NCI-H1694 treated with DMSO at 0.1 percent for 48 hours (cell line): Measurements from ENCODE around the gene TTC28.
"Not testable (repeated sequence)": the region's sequence is repeated elsewhere in the genome, so short reads cannot be mapped to it uniquely, and the experiment has no call there.

Source experiments
- DNase-seq: peaks from one replicate; lab custom pipeline; 2025; lab: John Stamatoyannopoulos, UW

Gene TTC28

GRCh38 chr22:28484662-28485061 is 195.0 kb downstream of the TTC28 start:
- DNase-seq = no peak

- DNase-seq = no peak
These were observed 197.9 kb downstream of the TTC28 start for GRCh38 chr22:28481725-28482124.

DNA sequence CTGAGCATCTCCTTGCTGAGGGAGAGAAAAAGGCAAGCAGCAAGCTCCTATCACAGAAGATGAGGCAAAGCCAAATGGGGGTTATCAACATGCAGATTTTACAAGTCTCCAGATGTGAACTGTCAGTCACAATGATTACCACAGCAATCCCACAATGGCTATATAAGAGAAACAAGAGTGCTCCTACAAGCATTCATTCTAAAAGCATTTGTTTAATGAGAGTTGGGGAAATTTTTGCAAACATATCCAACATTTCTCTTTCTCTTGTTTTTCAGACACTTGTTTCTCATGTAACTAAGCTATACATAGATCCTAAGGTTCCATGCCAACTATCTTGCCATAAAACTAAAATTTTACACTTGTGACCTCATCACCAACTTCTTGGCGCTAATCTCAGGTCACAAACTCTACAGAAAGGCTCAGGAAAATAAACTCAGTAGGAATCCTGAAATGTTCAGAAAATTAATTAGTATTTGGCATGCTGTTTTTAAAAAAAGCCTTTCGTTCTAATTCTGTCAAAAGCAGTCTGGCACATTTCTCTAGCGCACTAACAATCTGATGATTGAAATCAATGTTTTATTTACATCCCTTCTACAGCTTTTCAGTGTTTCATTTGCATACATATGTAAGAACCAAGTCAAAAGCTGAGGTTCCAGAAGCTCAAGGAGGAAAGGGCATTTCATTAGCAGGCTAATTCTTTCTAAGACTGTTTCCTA is 199.5 kb downstream of the TTC28 start:
- no peak for DNase-seq

- DNase-seq = no peak
These were observed 201.1 kb downstream of the TTC28 start for GRCh38 chr22:28478564-28478963.

- DNase-seq = no peak
These were observed 202.1 kb downstream of the TTC28 start for GRCh38 chr22:28477556-28477955.

GRCh38 chr22:28474330-28474729 is 205.3 kb downstream of the TTC28 start:
- no peak for DNase-seq

GRCh38 chr22:28473258-28473657 is 206.4 kb downstream of the TTC28 start:
- no peak for DNase-seq

GRCh38 chr22:28467055-28467454 is 212.6 kb downstream of the TTC28 start:
- DNase-seq = not testable (repeated sequence)

- no peak for DNase-seq
These were observed 213.2 kb downstream of the TTC28 start for GRCh38 chr22:28466399-28466798.

- DNase-seq = no peak
These were observed 213.8 kb downstream of the TTC28 start for GRCh38 chr22:28465841-28466240.

GRCh38 chr22:28464127-28464526 is 215.5 kb downstream of the TTC28 start:
- DNase-seq = no peak

GRCh38 chr22:28463408-28463807 is 216.2 kb downstream of the TTC28 start:
- not testable (repeated sequence) for DNase-seq

- no peak for DNase-seq
These were observed 216.7 kb downstream of the TTC28 start for GRCh38 chr22:28462901-28463300.

- no peak for DNase-seq
These were observed 217.6 kb downstream of the TTC28 start for GRCh38 chr22:28462041-28462440.

GRCh38 chr22:28454431-28455064 is 225.1 kb downstream of the TTC28 start:
- no peak for DNase-seq

DNA sequence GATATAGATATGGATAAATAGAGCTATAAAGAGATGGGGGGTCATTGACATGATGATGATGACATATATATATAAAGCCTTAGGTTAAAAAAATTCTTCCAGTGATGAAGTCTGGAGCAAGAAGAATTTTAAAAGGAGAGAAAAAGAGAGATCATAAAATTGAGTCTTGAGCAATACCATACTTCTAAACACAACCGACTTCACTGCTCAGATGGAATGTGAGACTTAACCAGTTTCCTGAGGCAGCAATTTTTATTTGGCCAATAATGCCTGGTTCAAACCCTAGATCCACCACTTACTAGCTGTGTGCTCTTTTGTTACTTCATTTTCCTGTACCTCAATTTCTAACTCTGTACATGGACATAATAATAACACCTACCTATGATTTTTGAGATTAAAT is 229.5 kb downstream of the TTC28 start:
- DNase-seq = no peak

DNA sequence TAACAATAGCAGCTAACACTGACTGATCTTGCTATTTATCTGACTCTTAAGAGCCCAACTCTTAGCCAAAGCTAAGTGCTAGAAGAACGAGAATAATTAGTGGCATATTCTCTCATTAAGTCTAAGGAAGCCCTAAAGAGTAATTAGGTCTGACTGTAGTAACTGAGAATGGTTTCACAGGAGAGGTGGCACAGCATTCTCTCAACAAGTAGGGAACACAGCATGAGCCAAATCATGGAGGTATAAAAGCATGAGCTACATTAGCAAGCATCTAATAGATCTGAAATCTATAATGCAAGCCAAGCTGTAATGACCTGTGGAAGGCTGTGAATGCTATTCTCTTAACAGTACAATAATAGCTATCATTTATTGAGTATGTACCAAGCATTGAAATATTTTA is 230.6 kb downstream of the TTC28 start:
- no peak for DNase-seq

- no peak for DNase-seq
These were observed 231.0 kb downstream of the TTC28 start for GRCh38 chr22:28448625-28449024.

GRCh38 chr22:28444659-28445058 is 235.0 kb downstream of the TTC28 start:
- no peak for DNase-seq

DNA sequence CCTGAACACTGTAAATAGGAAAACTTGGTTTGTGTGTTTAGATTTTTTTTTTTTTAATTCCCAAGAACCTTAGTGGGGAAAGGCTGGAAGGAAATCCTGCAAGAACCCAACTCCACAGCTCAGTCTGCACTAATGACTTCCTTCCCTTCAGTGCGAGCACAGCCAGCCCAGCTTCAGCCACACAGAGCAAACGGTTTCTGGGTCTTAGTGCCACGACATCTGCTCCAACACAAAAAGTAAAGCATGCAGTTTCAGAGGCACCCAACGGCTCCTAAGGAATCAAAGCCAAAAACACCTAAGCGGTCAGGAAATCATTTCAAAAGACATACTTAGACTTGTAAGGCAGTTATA is 236.1 kb downstream of the TTC28 start:
- no peak for DNase-seq

DNA sequence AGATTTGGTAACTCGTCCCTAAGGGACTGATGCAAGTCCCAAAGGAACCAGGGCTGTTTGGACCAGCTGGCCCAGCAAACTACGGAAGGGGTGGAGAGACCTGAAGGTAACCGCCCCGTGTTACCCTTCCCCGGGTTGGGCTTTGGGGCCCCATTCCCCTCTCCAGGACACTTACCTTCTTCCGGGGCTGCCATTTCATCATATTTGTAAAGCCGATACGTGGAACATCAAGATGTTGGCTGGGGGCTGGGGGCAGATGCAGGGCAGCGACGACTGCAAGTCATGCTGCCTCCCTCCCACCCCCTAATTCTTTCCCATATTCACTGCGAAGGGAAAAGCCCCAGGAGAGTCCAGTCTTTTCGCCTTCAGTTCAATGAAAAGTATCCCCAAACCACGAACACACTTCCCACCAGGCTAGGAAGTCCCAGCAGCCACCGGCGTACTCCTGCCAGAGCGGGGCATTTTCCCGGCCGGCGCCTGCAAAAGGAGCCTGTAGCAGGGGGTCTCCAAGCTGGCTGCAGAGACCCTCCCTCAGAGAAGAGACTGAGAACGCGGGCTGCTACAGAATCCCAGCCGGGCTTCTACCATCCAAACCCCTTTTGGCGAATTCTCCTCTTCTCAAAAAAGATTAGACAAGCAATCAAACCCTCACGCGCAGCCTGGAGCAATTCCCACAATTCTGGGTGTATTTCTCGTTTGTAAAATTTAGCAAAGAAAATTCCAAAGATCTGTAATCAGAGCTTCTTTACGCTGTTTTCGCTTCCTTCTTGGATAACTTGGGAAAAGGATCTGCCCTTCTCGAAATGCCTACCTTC is 236.7 kb downstream of the TTC28 start:
- no peak for DNase-seq

DNA sequence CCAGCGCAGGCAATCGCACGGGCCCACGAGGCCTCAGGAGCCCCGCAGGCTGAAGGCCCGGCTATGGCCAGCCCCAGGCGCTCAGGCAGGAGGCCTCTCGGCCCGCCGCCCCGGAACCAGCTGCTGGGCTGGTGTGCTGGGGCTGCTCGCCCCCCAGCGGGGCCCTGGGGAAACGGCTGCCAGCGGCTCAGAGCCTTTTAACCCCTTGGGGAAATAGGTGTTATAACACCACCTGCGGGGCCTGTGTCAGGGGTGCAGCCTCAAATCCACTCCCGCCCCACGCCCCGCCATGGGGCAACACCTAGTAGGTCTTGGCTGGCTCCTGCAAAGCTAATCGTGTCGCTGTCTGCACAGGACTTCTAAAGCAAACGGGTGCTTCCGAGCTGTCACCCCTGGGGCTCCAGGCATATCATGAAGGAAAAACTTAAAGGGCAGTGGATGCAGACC is 237.4 kb downstream of the TTC28 start:
- no peak for DNase-seq

DNA sequence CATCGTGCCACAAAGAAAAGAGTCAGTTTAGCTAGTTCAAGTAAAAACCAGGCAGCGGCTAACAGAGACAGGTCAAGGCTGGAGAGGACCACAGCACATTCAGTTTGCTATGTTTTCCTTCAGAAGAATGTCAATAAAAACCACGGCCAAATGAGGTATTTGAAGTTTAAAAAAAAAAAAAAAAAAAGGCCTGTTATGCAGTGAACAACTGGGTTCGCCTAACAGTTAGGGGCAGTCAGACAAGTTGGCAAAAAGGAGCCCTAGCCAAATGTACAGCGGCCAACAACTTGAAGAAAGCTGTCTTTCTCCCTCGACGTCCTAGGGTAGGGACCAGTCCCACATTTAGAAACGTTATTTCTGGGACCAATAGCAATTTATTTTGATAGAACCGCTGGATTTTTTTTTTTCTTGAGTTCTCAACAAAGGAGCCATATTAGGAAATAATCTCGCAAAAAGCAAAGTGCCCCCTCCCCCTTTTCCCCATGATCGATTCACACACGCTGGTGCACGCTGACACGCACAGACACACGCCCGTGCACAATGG is 237.8 kb downstream of the TTC28 start:
- no peak for DNase-seq
